Occipital lobe (tissue), 2 donors: Measurements from ENCODE around the gene TTC28. TPM values are rescaled to one million over a fixed set of nuclear protein-coding genes. Genes with fewer than 3 reads are reported as not detected.
"Not testable (repeated sequence)": the region's sequence is repeated elsewhere in the genome, so short reads cannot be mapped to it uniquely, and the experiment has no call there.

Experiments used
- DNase-seq: peaks from one replicate; lab custom pipeline; 2025; lab: John Stamatoyannopoulos, UW
- total RNA-seq: library from RNA; depleted of rRNA; stranded (reverse); fragments of >200 nt; gene quantifications from one replicate; pipeline ENCODE4 v1.2.3, GENCODE V29; 2014

The TTC28 gene
- total RNA-seq, 1 donor from 2014 or later = 157 TPM

- DNase-seq = no peak
These were observed 314.3 kb downstream of the TTC28 start for GRCh38 chr22:28365371-28365770.

- DNase-seq = not testable (repeated sequence)
These were observed 315.5 kb downstream of the TTC28 start for GRCh38 chr22:28364105-28364504.

GRCh38 chr22:28360939-28361338, 318.7 kb downstream of the TTC28 start:
- DNase-seq = no peak

- no peak for DNase-seq
These were observed 321.3 kb downstream of the TTC28 start for GRCh38 chr22:28358312-28358711.

GRCh38 chr22:28357193-28357592, 322.4 kb downstream of the TTC28 start:
- no peak for DNase-seq

GRCh38 chr22:28351476-28351875, 328.2 kb downstream of the TTC28 start:
- DNase-seq = no peak

GRCh38 chr22:28348613-28349609, 330.7 kb downstream of the TTC28 start:
- no peak for DNase-seq

GRCh38 chr22:28346308-28346707, 333.3 kb downstream of the TTC28 start:
- DNase-seq = no peak

GRCh38 chr22:28344918-28345703, 334.5 kb downstream of the TTC28 start:
- DNase-seq = no peak

GRCh38 chr22:28341001-28341400, 338.6 kb downstream of the TTC28 start:
- no peak for DNase-seq

GRCh38 chr22:28333088-28333487, 346.6 kb downstream of the TTC28 start:
- DNase-seq = no peak

GRCh38 chr22:28332410-28332809, 347.2 kb downstream of the TTC28 start:
- no peak for DNase-seq

GRCh38 chr22:28331695-28332094, 347.9 kb downstream of the TTC28 start:
- DNase-seq = no peak

GRCh38 chr22:28329186-28330073, 350.2 kb downstream of the TTC28 start:
- DNase-seq = no peak

GRCh38 chr22:28328756-28329155, 350.9 kb downstream of the TTC28 start:
- DNase-seq = no peak

GRCh38 chr22:28316014-28316413, 363.6 kb downstream of the TTC28 start:
- DNase-seq = no peak

GRCh38 chr22:28314959-28315358, 364.7 kb downstream of the TTC28 start:
- DNase-seq = no peak

GRCh38 chr22:28310299-28310698, 369.3 kb downstream of the TTC28 start:
- DNase-seq = no peak

- no peak for DNase-seq
These were observed 379.9 kb downstream of the TTC28 start for GRCh38 chr22:28299753-28300152.

- DNase-seq = no peak
These were observed 380.3 kb downstream of the TTC28 start for GRCh38 chr22:28299309-28299708.

- DNase-seq = no peak
These were observed 382.1 kb downstream of the TTC28 start for GRCh38 chr22:28297504-28297903.
